K562 (cell line): ENCODE data around the gene HMBS. TPM values are rescaled to one million over a fixed set of nuclear protein-coding genes. Genes with fewer than 3 reads are reported as not detected.
A peak's percentile ranks its signal among the peaks of the same experiment; 100 is the strongest.

Experiments
- ETV6 ChIP-seq, 3 experiments: fragments of 150-350 bp in 1 of 3; sonication (generic) in 1 of 3; formaldehyde crosslinking in 1 of 3; IDR thresholded peaks; 2 replicates each; pipeline versions ENCODE4 v1.6.1 to v1.8.0; 2014 to 2022; ENCODE audit warnings: borderline replicate concordance in 2 of 3, low read depth in 2 of 3, antibody characterized with exemption in 1 of 3, low read length in 1 of 3, mild to moderate bottlenecking in 1 of 3, missing genetic modification reagents in 1 of 3
- FOS ChIP-seq: IDR thresholded peaks from 3 replicates; pipeline ENCODE4 v1.6.1; 2011; ENCODE audit not compliant: insufficient read length; ENCODE audit errors: extremely low read depth
- HMGN3 ChIP-seq: IDR thresholded peaks from 2 replicates; pipeline ENCODE4 v1.6.1; 2011; ENCODE audit warnings: borderline replicate concordance, low read depth, mild to moderate bottlenecking, mixed read lengths, low read length; ENCODE audit not compliant: insufficient read length; ENCODE audit errors: extremely low read depth
- JUND ChIP-seq, 2 experiments: IDR thresholded peaks; 2 replicates in 1 of 2; 3 replicates in 1 of 2; pipeline ENCODE4 v1.6.1; 2011; ENCODE audit warnings: borderline replicate concordance in 2 of 2, low read depth in 2 of 2, low read length in 2 of 2, improper control_type of control experiment in 1 of 2, missing biosample characterization in 1 of 2, missing genetic modification characterization in 1 of 2, missing genetic modification reagents in 1 of 2
- KHSRP ChIP-seq: fragments of 450-650 bp; IDR thresholded peaks from 2 replicates; pipeline ENCODE4 v1.6.1; 2017
- MCM3 ChIP-seq: fragments of 450-650 bp; IDR thresholded peaks from 2 replicates; pipeline ENCODE4 v1.6.1; 2016
- MGA ChIP-seq: fragments of 450-650 bp; IDR thresholded peaks from 2 replicates; pipeline ENCODE4 v1.6.1; 2016; ENCODE audit warnings: mild to moderate bottlenecking, moderate library complexity
- NR2F6 ChIP-seq: fragments of 450-650 bp; formaldehyde crosslinking; IDR thresholded peaks from 2 replicates; pipeline ENCODE4 v1.4.0; 2020; ENCODE audit warnings: mild to moderate bottlenecking
- RBFOX2 ChIP-seq: fragments of 200-400 bp; formaldehyde crosslinking; IDR thresholded peaks from 2 replicates; pipeline ENCODE4 v1.6.1; 2017; ENCODE audit warnings: low read depth, mild to moderate bottlenecking, low read length, moderate library complexity
- TFAM ChIP-seq: fragments of 250-450 bp; sonication (Bioruptor Pico); conservative IDR thresholded peaks from 2 replicates; pipeline ENCODE4 v1.5.0; 2021; ENCODE audit warnings: mild to moderate bottlenecking, moderate library complexity
- ZBTB17 ChIP-seq: fragments of 450-650 bp; formaldehyde crosslinking; IDR thresholded peaks from 2 replicates; pipeline ENCODE4 v1.4.0; 2020; ENCODE audit warnings: mild to moderate bottlenecking
- ZNF584 ChIP-seq: fragments of 200-800 bp; sonication (Bioruptor generic); IDR thresholded peaks from 2 replicates; pipeline ENCODE4 v1.6.1; 2016; ENCODE audit warnings: low read depth, mild to moderate bottlenecking, missing genetic modification characterization, missing compliant biosample characterization
- ZNF707 ChIP-seq: fragments of 250-450 bp; sonication (Bioruptor Pico); conservative IDR thresholded peaks from 2 replicates; pipeline ENCODE4 v1.8.0; 2022; ENCODE audit warnings: inconsistent platforms, mild to moderate bottlenecking, moderate library complexity
- polyA plus RNA-seq, 8 experiments: library from polyadenylated mRNA; depleted of rRNA in 4 of 8; stranded (reverse) in 5 of 8; unstranded in 3 of 8; fragments of >200 nt; fragmentation: Nextera tagmentation in 2 of 8; fragmentation: Illumina TruSeq in 1 of 8; extraction: Ambion mirVana in 2 of 8; extraction: Trizol in 1 of 8; gene quantifications; 2 replicates each; pipeline versions ENCODE4 v1.2.1 to v1.2.3, GENCODE V29; 2011 to 2014; ENCODE audit warnings: inconsistent platforms in 1 of 8, missing spikeins in 1 of 8
- total RNA-seq, 7 experiments: library from RNA; depleted of rRNA in 6 of 7; stranded (reverse); fragments of >200 nt in 6 of 7; fragmentation: Illumina TruSeq in 2 of 7; extraction: Trizol in 2 of 7; gene quantifications; 2 replicates each; pipeline versions ENCODE4 v1.2.1 to v1.2.3, GENCODE V29; 2011 to 2021; ENCODE audit warnings: low replicate concordance in 1 of 7

Gene HMBS
- total and polyA plus RNA-seq, 9 of the 15 experiments (the other 6 are each of a cell fraction or from before 2014, with no cell fraction given), result 56.9 to 385 (median 286) TPM

DNA sequence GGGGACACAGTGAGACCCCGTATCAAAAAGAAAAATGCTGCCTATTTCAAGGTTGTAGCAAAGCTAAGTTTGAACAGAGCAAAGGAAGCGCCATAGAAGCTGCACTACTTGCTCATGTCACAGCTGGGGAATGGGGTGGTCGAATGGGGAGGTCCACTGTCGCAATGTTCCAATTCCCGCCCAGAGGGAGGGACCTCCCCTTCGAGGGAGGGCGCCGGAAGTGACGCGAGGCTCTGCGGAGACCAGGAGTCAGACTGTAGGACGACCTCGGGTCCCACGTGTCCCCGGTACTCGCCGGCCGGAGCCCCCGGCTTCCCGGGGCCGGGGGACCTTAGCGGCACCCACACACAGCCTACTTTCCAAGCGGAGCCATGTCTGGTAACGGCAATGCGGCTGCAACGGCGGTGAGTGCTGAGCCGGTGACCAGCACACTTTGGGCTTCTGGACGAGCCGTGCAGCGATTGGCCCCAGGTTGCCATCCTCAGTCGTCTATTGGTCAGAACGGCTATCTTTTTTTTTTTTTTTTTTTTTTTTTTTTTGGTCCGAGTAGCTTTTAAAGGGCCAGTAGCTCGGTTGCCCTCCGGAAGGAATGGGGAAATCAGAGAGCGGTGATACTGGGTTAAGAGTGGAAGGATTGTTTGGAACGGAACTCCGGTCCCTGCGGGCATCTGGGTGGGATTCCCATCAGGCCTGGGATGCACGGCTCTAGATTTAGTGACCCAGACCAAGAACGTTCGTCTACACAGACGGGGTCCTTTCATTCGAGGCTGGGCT, at the start of gene HMBS (continued):
- TF ChIP-seq MGA (peak; percentile 81), ZNF707 (CRISPR knock-in tag) (no peak), ETV6 (IDR thresholded peaks at IDR 0.05; ENCODE audit: borderline replicate concordance in 1 of 2, low read depth in 2 of 2, low read length in 1 of 2) (no peak), ETV6 (CRISPR knock-in tag; IDR thresholded peaks at IDR 0.05; ENCODE audit: borderline replicate concordance) (no peak), RBFOX2 (peak; percentile 93), ZNF584 (CRISPR knock-in tag) (no peak), TFAM (CRISPR knock-in tag) (no peak), MCM3 (no peak), HMGN3 (peak; percentile 74), KHSRP (no peak), ZBTB17 (CRISPR knock-in tag) (peak; percentile 29), FOS (peak; percentile 68), NR2F6 (CRISPR knock-in tag) (no peak), JUND (IDR thresholded peaks at IDR 0.05; ENCODE audit: borderline replicate concordance, low read depth, low read length) (peak; percentile 32), JUND (tag; IDR thresholded peaks at IDR 0.05; ENCODE audit: borderline replicate concordance, low read depth, low read length) (peak; percentile 53; the same call in 1 of the 3 replicates)
